Tongue (tissue), 2 donors: ENCODE measurements around the gene ROBO1. TPM values are rescaled to one million over a fixed set of nuclear protein-coding genes. Genes with fewer than 3 reads are reported as not detected.
"Not testable (repeated sequence)": the region's sequence is repeated elsewhere in the genome, so short reads cannot be mapped to it uniquely, and the experiment has no call there.

Experiments used
- DNase-seq: peaks from one replicate; pipeline ENCODE4 v3.0.0-alpha.2; 2015
- total RNA-seq: library from RNA; depleted of rRNA; stranded (reverse); fragments of >200 nt; gene quantifications from one replicate; pipeline ENCODE4 v1.2.3, GENCODE V29; 2014

The ROBO1 gene
- total RNA-seq, 1 donor from 2014 or later, result 79.3 TPM

DNA sequence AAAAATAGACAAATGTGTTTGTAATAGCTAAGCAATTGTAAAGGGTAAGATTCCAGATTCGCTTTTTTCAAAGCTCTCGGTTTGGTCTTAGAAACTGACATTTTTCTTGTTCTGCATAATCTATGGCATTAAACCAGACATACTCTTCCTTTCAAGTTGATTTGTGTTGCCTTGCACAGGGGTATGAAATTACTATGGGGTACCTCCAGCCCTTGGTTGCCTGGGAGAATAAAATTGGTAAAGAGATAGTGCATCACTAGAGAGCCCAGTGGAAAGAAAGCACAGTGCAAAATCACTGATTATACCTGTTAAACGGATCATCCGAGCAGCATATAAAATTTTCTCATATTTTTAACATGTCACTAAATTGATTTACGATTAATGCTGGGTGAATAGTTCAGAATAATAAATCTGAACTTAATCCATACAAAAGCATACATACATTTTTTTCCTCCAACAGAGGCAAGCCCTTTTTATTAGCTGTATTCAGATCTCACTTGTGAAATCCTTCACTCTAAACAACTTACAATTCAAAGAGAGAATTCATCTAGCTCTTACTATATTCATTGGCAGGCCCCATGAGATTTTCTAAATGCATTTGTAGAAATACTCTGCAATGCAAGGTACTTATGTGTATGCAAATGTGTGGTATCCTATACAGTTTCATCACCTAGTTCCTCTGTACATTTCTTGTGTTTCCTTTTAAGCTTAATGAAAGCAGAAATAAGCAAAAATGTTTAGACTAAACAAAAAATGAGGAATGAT, 224.4 kb downstream of the ROBO1 start:
- no peak for DNase-seq

GRCh38 chr3:79534727-79535126, 233.1 kb downstream of the ROBO1 start:
- no peak for DNase-seq

GRCh38 chr3:79531566-79532295, 236.1 kb downstream of the ROBO1 start:
- no peak for DNase-seq

GRCh38 chr3:79521221-79521848, 246.5 kb downstream of the ROBO1 start:
- DNase-seq, result peak; percentile 77

DNA sequence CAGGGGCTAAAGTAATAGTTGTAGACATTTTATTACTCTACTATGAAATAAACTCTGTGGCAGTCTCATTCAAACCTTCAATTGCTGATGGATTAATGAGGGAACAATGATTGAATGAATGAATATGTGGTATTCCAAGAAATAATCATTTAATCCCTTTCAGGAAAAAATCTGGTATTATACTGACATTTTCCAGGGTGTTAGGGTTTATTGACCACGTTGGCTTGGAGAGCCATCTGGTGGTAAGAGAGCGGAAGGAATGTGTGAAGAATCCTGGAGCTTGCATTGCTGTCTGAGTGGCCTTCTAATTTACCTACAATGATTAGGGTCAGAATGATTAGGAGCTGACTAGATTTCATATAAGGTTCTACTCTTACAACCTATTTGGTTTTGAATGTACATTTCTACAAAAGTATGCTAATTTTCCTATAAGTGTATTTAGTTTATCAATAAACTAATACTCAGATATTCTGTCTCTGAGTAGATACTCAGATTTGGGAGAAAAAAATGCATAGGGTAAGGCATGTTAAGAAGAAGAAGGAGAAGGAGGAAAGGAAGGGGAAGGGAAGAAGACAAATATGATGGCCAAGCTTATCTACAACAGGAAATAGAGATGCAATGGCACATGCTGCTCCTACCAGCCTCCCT, 249.9 kb downstream of the ROBO1 start:
- peak; percentile 56 for DNase-seq

DNA sequence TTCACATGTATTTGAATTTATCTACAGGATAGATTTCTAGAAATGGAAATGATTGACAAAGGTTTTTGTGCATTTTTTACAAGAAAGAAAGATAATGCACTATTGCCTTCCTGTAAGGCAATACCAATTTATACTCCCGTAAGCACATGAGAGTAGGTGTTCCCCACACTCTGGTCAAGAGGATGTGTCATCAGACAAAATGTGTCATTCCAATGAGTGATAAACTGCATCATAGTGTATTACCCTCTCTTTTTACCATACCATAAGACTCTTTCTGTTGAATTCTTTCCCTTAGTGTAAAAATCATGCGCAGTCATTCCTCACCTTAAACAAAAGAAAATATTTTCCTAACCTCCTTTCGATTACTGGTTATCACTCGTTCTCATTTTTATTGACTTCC, 251.0 kb downstream of the ROBO1 start:
- DNase-seq, result no peak

DNA sequence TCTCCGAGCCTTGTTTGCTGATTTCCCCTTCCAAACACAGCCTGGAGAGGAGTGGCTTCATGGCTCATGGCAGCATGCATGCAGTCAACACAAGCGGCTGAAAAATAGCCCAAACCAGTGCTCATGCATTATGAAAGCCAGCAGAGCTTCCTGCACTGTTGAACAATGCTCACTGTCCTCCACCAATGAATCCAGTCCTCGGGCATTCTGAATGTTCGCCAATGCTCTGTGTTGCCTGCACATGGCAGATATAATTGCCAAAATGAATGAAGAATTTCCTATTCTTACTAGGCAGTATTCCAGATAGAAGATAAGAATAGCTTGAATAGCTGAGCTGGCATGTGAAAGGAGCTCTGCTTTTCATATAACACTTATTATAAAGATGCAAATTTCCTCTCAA, 252.7 kb downstream of the ROBO1 start:
- DNase-seq, result no peak

DNA sequence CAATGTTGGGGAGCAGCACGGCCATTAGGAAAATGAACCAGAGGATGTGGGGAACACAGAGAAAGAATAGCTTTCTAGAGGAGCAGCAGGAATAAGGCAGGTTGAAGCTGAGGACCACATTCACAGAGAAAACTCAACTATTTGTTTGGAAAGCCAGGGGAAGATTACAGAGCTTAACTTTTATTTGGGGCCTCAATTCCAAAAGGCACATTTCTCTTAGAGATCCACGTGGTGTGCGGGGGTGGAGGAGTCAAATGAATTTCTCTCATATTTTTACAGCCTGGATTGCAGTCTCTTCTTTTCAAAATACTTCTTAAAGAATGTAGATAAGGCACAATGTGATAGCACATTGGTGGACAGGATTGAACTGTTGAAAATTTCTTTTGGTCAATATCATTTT, 253.7 kb downstream of the ROBO1 start:
- no peak for DNase-seq

- DNase-seq, result no peak
Observed at GRCh38 chr3:79506751-79507150, 261.0 kb downstream of the ROBO1 start.

DNA sequence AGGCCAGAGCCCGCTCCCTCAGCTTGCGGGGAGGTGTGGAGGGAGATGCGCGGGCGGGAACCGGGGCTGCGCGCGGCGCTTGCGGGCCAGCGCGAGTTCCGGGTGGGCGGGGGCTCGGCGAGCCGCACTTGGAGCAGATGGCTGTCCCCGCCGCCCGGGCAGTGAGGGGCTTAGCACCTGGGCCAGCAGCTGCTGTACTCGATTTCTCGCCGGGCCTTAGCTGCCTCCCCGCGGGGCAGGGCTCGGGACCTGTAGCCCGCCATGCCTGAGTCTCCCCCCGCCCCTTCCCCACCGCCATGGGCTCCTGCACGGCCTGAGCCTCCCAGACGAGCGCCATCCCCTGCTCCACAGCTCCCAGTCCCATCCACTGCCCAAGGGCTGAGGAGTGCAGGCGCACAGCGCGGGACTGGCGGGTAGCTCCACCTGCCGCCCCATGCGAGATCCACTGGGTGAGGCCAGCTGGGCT, 265.5 kb downstream of the ROBO1 start:
- DNase-seq, result not testable (repeated sequence)

GRCh38 chr3:79497447-79498111, 270.2 kb downstream of the ROBO1 start:
- peak; percentile 44 for DNase-seq

GRCh38 chr3:79491029-79491641, 276.7 kb downstream of the ROBO1 start:
- DNase-seq, result peak; percentile 64

GRCh38 chr3:79490165-79491028, 277.4 kb downstream of the ROBO1 start:
- peak; percentile 89 for DNase-seq

- DNase-seq, result no peak
Observed at GRCh38 chr3:79488407-79488806, 279.4 kb downstream of the ROBO1 start.

GRCh38 chr3:79480746-79481145, 287.1 kb downstream of the ROBO1 start:
- DNase-seq, result no peak

- no peak for DNase-seq
Observed at GRCh38 chr3:79478620-79479019, 289.2 kb downstream of the ROBO1 start.

- peak; percentile 3 for DNase-seq
Observed at GRCh38 chr3:79477242-79477641, 290.6 kb downstream of the ROBO1 start.

GRCh38 chr3:79473993-79474392, 293.8 kb downstream of the ROBO1 start:
- DNase-seq, result no peak

DNA sequence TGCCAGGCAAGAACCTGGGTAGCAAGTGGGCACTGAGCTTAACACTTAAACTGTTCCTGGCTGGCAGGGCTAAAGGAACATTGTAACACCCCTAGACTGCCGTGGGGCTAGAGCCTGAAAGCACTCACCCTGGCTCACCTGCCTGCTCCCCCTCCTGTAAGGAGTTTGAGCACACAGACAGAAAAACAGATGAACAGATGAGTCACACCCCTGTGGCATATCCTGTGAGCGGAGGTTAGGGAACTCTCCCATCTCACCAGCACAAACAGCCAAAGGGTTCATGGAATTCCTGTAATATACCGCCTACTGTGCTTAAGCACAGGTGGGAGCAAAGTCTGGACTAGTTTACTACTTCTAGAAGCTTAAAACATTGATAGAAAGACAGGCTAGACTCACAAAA, 300.1 kb downstream of the ROBO1 start:
- no peak for DNase-seq

DNA sequence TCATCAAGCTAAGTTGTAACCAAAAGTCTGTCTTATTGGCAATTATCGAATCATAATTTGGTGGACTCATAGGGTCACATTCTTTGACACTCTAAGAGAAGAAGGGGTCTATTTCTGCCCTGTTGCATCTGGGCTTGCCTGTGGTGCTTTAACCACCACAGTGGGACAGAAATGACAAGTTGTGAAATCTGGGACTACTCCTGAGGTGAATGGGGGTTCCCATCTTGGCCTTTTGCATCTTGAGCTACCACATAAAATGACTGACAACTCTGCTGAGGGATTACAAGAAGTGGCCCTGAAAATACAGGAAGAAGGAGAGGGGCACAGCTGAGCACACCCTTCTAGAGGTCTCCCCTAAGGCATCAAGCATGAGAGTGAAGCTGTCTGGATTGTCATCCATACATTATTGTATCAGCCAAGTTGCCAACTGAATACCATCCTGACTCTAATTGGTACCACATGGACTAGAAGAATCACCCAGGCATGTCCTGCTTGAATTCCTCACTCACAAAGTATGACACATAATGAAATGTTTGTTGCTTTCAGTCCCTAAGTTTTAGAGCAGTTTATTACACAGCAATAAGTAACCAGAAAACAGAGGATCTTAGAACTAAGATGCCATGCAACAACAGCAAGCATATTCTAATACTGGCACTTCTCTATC, 306.5 kb downstream of the ROBO1 start:
- DNase-seq, result no peak
